Left lung (tissue), 10 donors: ENCODE measurements around the gene POMT1. TPM values are rescaled to one million over a fixed set of nuclear protein-coding genes. Genes with fewer than 3 reads are reported as not detected.

ENCODE experiments used
- ATAC-seq: fragments of 200-7000 bp; cut with Tn5 transposase; one replicate; pipeline ENCODE4 v1.9.1; 2020; ENCODE audit warnings: moderate library complexity
- DNase-seq, 4 donors: peaks; one replicate each; pipeline ENCODE4 v3.0.0-alpha.2; 2013 to 2020
- H3K27ac ChIP-seq, 2 donors: fragments of 200-600 bp; sonication (generic) in 1 of 2; one replicate each; pipeline versions ENCODE4 v1.5.0 to v1.8.0; 2020 to 2021
- H3K27me3 ChIP-seq, 2 donors: fragments of 200-600 bp; sonication (generic) in 1 of 2; one replicate each; pipeline versions ENCODE4 v1.5.0 to v1.8.0; 2020 to 2021
- H3K36me3 ChIP-seq, 2 donors: fragments of 200-600 bp; sonication (generic) in 1 of 2; one replicate each; pipeline versions ENCODE4 v1.5.0 to v1.8.0; 2020 to 2021
- H3K4me1 ChIP-seq, 2 donors: fragments of 200-600 bp; one replicate each; pipeline ENCODE4 v1.8.0; 2021
- H3K4me3 ChIP-seq, 2 donors: fragments of 200-600 bp; sonication (generic) in 1 of 2; one replicate each; pipeline versions ENCODE4 v1.5.0 to v1.8.0; 2020 to 2021; ENCODE audit warnings: mild to moderate bottlenecking in 1 of 2
- H3K9me3 ChIP-seq, 2 donors: fragments of 200-600 bp; sonication (generic) in 1 of 2; one replicate each; pipeline versions ENCODE4 v1.5.0 to v1.8.0; 2020 to 2021
- intact Hi-C, 2 donors: fragments of 100-400 bp; cut with DNase I; formaldehyde crosslinking; loops; one replicate each; pipeline versions ENCODE4 v1.11.2 to v1.14.2; 2022
- polyA plus RNA-seq, 6 donors: library from polyadenylated mRNA; unstranded; fragments of 120-200 nt; gene quantifications; one replicate each; pipeline ENCODE4 v1.2.1, GENCODE V29; 2013; ENCODE audit not compliant: insufficient read length in 6 of 6
- total RNA-seq, 2 donors: library from RNA; stranded (reverse); fragmentation: NEBNext Ultra II Directional; extraction: Animal tissue kit (Norgen Biotek cat#: 25700); gene quantifications; one replicate each; pipeline ENCODE4 v1.2.1, GENCODE V29; 2021
- TF ChIP-seq, protein P1 (sequence below), 2 donors: fragments of 200-600 bp; sonication (generic) in 1 of 2; IDR thresholded peaks; one replicate each; pipeline versions ENCODE4 v1.5.0 to v1.8.0; 2021; ENCODE audit warnings: antibody characterized with exemption in 2 of 2
- donor health status: DM: no; HTN: yes; CAD: no.
- donor health status: DM: no; HTN: no; CAD: no.

POMT1 gene
- total and polyA plus RNA-seq, 8 donors: 20.3 to 56.9 (median 39.2) TPM

DNA sequence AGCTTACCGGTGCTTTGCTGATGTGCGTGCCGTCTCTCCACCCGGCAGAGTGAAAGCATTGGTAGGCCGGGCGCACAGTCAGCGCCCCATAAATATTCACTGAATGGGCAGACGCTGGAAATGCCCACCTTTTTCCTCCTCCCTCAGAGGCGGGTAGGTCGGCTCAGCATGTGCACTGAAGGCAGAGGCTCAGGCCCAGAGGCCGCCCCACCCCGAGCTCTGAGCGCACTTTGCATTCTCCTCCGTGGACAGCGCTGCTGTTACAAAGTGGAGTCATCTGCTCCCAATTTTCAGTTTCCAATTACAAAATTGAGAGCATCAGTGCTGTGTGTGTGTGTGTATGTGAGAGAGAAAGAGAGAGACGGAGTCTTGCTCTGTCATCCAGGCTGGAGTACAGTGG is 17.8 kb downstream of the POMT1 start:
- Histone ChIP-seq H3K27ac (no peak overlapping the region), H3K36me3 (peaks cover 0 to 92% of the 10 kb centered on the region in 2 donors), H3K9me3 (peaks cover 0 to under 1% of the 10 kb centered on the region in 2 donors), H3K27me3 (no peaks in the 10 kb centered on the region), H3K4me1 (no peaks in the 10 kb centered on the region), H3K4me3 (no peak overlapping the region)
- ATAC-seq (no peak), DNase-seq (no peak)
- TF ChIP-seq, protein P1, sequence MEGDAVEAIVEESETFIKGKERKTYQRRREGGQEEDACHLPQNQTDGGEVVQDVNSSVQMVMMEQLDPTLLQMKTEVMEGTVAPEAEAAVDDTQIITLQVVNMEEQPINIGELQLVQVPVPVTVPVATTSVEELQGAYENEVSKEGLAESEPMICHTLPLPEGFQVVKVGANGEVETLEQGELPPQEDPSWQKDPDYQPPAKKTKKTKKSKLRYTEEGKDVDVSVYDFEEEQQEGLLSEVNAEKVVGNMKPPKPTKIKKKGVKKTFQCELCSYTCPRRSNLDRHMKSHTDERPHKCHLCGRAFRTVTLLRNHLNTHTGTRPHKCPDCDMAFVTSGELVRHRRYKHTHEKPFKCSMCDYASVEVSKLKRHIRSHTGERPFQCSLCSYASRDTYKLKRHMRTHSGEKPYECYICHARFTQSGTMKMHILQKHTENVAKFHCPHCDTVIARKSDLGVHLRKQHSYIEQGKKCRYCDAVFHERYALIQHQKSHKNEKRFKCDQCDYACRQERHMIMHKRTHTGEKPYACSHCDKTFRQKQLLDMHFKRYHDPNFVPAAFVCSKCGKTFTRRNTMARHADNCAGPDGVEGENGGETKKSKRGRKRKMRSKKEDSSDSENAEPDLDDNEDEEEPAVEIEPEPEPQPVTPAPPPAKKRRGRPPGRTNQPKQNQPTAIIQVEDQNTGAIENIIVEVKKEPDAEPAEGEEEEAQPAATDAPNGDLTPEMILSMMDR (IDR thresholded peaks at IDR 0.05): no peak
- intact Hi-C loops: no loop called here

DNA sequence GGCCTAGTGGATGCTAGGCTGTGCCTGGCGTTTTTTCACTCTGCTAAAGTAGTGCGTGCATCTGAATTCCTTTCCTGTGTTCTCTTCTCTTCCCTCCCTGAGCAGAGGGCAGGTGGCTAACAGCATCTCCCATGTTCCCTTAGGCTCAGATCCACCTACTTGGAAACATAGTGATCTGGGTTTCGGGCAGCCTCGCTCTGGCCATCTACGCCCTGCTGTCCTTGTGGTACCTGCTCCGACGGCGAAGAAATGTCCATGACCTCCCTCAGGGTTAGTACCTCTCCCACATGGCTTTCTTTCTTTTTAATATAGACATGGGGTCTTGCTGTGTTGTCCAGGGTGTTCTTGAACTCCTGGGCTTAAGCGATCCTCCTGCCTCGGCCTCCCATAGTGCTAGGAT is 18.5 kb downstream of the POMT1 start:
- peaks cover 0 to 99% of the 10 kb centered on the region in 2 donors for H3K36me3 ChIP-seq
- TF ChIP-seq, protein P1 (IDR thresholded peaks at IDR 0.05): no peak
- H3K9me3 ChIP-seq: no peaks in the 10 kb centered on the region
- H3K27me3 ChIP-seq: no peaks in the 10 kb centered on the region
- no peak overlapping the region for H3K27ac ChIP-seq
- no peak for DNase-seq
- no peak for ATAC-seq
- no peak overlapping the region for H3K4me3 ChIP-seq
- H3K4me1 ChIP-seq: no peaks in the 10 kb centered on the region
- intact Hi-C loops: no loop called here

DNA sequence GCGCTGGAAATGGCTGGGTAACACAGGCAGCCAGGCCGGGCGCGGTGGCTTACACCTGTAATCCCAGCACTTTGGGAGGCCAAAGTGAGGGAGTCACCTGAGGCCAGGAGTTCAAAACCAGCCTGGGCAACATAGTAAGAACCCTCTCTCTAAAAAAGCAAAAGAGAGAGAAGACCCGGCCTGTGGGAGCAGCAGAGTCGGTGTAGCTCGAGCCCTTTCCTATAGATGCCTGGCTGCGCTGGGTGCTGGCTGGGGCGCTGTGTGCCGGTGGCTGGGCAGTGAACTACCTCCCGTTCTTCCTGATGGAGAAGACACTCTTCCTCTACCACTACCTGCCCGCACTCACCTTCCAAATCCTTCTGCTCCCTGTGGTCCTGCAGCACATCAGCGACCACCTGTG is 19.1 kb downstream of the POMT1 start:
- intact Hi-C loops: no loop called here
- no peak for DNase-seq
- no peaks in the 10 kb centered on the region for H3K9me3 ChIP-seq
- H3K4me1 ChIP-seq: no peaks in the 10 kb centered on the region
- no peak for ATAC-seq
- no peak overlapping the region for H3K4me3 ChIP-seq
- peaks cover 0 to 99% of the 10 kb centered on the region in 2 donors for H3K36me3 ChIP-seq
- H3K27ac ChIP-seq: no peak overlapping the region
- TF ChIP-seq, protein P1 (IDR thresholded peaks at IDR 0.05): no peak
- no peaks in the 10 kb centered on the region for H3K27me3 ChIP-seq

DNA sequence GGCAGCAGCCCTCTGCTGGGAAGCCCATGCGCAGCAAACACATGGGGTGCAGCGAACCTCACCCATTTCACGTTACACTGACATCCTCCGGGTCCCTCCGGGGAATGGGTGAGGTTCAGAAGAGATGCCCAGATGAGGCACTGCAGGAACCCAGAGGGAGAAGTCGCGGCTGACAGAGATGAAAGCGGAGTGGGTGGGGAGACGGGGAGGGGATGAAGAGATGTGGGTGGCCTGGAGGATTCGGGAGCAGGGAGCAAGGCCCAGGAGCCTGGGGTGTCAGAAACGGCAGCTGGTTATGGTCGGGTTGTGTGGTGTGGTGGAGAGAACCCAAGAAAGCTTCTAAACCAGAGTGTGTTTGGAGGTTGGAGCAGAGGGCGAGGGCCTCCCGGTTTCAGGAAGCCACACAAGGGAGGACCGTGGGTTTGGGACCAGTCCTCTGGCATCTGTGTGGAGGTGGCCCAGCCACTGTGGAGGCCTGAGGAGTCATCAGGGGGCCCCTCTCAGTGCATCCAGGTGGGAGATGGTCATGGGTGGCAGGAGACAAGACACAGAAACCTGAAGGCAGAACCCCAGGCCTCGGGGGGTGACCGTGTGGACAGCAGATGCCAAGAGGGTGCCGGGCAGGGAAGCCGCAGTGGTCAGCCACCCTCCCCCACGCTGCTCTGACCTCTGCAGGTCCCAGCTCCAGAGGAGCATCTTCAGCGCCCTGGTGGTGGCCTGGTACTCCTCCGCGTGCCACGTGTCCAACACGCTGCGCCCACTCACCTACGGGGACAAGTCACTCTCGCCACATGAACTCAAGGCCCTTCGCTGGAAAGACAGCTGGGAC is 19.8 kb downstream of the POMT1 start:
- no peaks in the 10 kb centered on the region for H3K4me1 ChIP-seq
- no peak overlapping the region for H3K4me3 ChIP-seq
- no peak for DNase-seq
- TF ChIP-seq, protein P1 (IDR thresholded peaks at IDR 0.05): no peak
- H3K36me3 ChIP-seq: peaks cover 0 to 100% of the 10 kb centered on the region in 2 donors
- H3K27me3 ChIP-seq: no peaks in the 10 kb centered on the region
- no peak for ATAC-seq
- H3K9me3 ChIP-seq: no peaks in the 10 kb centered on the region
- intact Hi-C loops: no loop called here
- H3K27ac ChIP-seq: no peak overlapping the region

DNA sequence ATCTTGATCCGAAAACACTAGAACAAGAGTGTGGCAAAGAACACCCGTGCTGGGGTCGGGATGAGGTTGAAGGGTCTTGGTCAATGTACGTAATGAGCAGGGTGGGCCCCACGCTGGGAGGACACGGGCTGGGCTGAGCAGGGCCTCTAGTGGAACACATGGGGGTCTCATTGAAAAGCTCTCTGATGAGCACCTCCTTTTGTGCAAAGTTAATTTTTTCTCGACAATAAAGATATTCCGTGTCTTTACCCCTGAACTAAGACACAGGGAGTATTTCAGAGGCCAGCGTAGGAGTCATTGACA is 20.3 kb downstream of the POMT1 start:
- TF ChIP-seq, protein P1 (IDR thresholded peaks at IDR 0.05): no peak
- H3K27me3 ChIP-seq: no peaks in the 10 kb centered on the region
- no peak overlapping the region for H3K27ac ChIP-seq
- H3K36me3 ChIP-seq: peaks cover 0 to 100% of the 10 kb centered on the region in 2 donors
- no peaks in the 10 kb centered on the region for H3K9me3 ChIP-seq
- no peak for DNase-seq
- H3K4me1 ChIP-seq: no peaks in the 10 kb centered on the region
- H3K4me3 ChIP-seq: no peak overlapping the region
- intact Hi-C loops: no loop called here
- no peak for ATAC-seq
